ENCODE results near the gene HOXD9. TPM values are rescaled to one million over a fixed set of nuclear protein-coding genes. Genes with fewer than 3 reads are reported as not detected.
A peak's percentile ranks its signal among the peaks of the same experiment; 100 is the strongest.

Gene HOXD9
- total RNA-seq, 2 experiments from 2014 or later, result not detected

- POLR2A ChIA-PET, result no interaction called here
- ATAC-seq, result peak; percentile 36
These were observed 30.0 kb upstream of the HOXD9 start, which contains the start of gene HOXD13 for GRCh38 chr2:176092270-176093144. Gene HOXD13 (plus strand): TSS chr2:176092721. CDS start chr2:176092891, 170 bp downstream.

GRCh38 chr2:176093145-176093897 is 29.2 kb upstream of the HOXD9 start:
- Mint-ChIP-seq H3K4me1 (ENCODE audit: low read depth) (peaks cover 21% of the 10 kb centered on the region), H3K27me3 (peaks cover 87% of the 10 kb centered on the region), H3K36me3 (ENCODE audit: low read depth) (peaks cover 3% of the 10 kb centered on the region), H3K27ac (no peak overlapping the region), H3K4me3 (no peak overlapping the region), H3K9me3 (no peaks in the 10 kb centered on the region)
- ChIA-PET POLR2A (no interaction called here), CTCF (interaction anchor here (3.0 kb wide), 1 partner anchor 8 kb away, joined by 8 read pairs; no protein-coding TSS in a partner anchor)
- DNase-seq (no peak), ATAC-seq (no peak)
- no peak for TF ChIP-seq CTCF (IDR thresholded peaks at IDR 0.05)
- intact Hi-C loops (cut with micrococcal nuclease), result no loop called here

More at GRCh38 chr2:176092270-176093144, 30.0 kb upstream of the HOXD9 start, which contains the start of gene HOXD13:
- no peak for TF ChIP-seq CTCF (IDR thresholded peaks at IDR 0.05)
- no peak for DNase-seq
- intact Hi-C loops (cut with micrococcal nuclease), result no loop called here
- CTCF ChIA-PET, result no interaction called here
- Mint-ChIP-seq H3K27ac (no peak within 1 kb of the TSS), H3K9me3 (no peaks in the 10 kb centered on the region), H3K4me3 (peak within 1 kb of the TSS; percentile 42), H3K4me1 (ENCODE audit: low read depth) (peaks cover 17% of the 10 kb centered on the region), H3K27me3 (peaks cover 87% of the 10 kb centered on the region), H3K36me3 (ENCODE audit: low read depth) (peaks cover 3% of the 10 kb centered on the region)

- H3K36me3 Mint-ChIP-seq (ENCODE audit: low read depth), result peaks cover 3% of the 10 kb centered on the region
- ATAC-seq (no peak), DNase-seq (no peak)
- TF ChIP-seq CTCF (IDR thresholded peaks at IDR 0.05), result no peak
- ChIA-PET POLR2A (no interaction called here), CTCF (interaction anchor here (3.0 to 6.1 kb wide), 3 partner anchors 9 to 405 kb away, joined by 8 to 94 read pairs (median 28); no protein-coding TSS in a partner anchor)
- no peaks in the 10 kb centered on the region for H3K9me3 Mint-ChIP-seq
- H3K4me1 Mint-ChIP-seq (ENCODE audit: low read depth), result peaks cover 19% of the 10 kb centered on the region
- no peak overlapping the region for H3K4me3 Mint-ChIP-seq
- no peak overlapping the region for H3K27ac Mint-ChIP-seq
- intact Hi-C loops (cut with micrococcal nuclease), result no loop called here
- peaks cover 84% of the 10 kb centered on the region for H3K27me3 Mint-ChIP-seq
These were observed 28.6 kb upstream of the HOXD9 start for GRCh38 chr2:176093898-176094249.

GRCh38 chr2:176094349-176094748 is 28.2 kb upstream of the HOXD9 start:
- ChIA-PET POLR2A (no interaction called here), CTCF (interaction anchor here (1.0 to 6.1 kb wide), 5 partner anchors 9 to 843 kb away, joined by 3 to 94 read pairs (median 8); no protein-coding TSS in a partner anchor)
- H3K4me3 Mint-ChIP-seq, result no peak overlapping the region
- ATAC-seq, result no peak
- H3K36me3 Mint-ChIP-seq (ENCODE audit: low read depth), result peaks cover 3% of the 10 kb centered on the region
- H3K27me3 Mint-ChIP-seq, result peaks cover 85% of the 10 kb centered on the region
- no peaks in the 10 kb centered on the region for H3K9me3 Mint-ChIP-seq
- intact Hi-C loops (cut with micrococcal nuclease), result no loop called here
- TF ChIP-seq CTCF (IDR thresholded peaks at IDR 0.05), result no peak
- no peak for DNase-seq
- no peak overlapping the region for H3K27ac Mint-ChIP-seq
- H3K4me1 Mint-ChIP-seq (ENCODE audit: low read depth), result peaks cover 19% of the 10 kb centered on the region
